ENCODE data around the gene NACAD.

NACAD gene, protein sequence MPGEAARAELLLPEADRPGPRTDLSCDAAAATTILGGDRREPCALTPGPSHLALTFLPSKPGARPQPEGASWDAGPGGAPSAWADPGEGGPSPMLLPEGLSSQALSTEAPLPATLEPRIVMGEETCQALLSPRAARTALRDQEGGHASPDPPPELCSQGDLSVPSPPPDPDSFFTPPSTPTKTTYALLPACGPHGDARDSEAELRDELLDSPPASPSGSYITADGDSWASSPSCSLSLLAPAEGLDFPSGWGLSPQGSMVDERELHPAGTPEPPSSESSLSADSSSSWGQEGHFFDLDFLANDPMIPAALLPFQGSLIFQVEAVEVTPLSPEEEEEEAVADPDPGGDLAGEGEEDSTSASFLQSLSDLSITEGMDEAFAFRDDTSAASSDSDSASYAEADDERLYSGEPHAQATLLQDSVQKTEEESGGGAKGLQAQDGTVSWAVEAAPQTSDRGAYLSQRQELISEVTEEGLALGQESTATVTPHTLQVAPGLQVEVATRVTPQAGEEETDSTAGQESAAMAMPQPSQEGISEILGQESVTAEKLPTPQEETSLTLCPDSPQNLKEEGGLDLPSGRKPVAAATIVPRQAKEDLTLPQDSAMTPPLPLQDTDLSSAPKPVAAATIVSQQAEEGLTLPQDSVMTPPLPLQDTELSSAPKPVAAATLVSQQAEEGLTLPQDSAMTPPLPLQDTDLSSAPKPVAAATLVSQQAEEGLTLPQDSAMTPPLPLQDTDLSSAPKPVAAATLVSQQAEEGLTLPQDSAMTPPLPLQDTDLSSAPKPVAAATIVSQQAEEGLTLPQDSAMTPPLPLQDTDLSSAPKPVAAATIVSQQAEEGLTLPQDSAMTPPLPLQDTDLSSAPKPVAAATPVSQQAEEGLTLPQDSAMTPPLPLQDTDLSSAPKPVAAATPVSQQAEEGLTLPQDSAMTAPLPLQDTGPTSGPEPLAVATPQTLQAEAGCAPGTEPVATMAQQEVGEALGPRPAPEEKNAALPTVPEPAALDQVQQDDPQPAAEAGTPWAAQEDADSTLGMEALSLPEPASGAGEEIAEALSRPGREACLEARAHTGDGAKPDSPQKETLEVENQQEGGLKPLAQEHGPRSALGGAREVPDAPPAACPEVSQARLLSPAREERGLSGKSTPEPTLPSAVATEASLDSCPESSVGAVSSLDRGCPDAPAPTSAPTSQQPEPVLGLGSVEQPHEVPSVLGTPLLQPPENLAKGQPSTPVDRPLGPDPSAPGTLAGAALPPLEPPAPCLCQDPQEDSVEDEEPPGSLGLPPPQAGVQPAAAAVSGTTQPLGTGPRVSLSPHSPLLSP (N-terminal part only)

DNA sequence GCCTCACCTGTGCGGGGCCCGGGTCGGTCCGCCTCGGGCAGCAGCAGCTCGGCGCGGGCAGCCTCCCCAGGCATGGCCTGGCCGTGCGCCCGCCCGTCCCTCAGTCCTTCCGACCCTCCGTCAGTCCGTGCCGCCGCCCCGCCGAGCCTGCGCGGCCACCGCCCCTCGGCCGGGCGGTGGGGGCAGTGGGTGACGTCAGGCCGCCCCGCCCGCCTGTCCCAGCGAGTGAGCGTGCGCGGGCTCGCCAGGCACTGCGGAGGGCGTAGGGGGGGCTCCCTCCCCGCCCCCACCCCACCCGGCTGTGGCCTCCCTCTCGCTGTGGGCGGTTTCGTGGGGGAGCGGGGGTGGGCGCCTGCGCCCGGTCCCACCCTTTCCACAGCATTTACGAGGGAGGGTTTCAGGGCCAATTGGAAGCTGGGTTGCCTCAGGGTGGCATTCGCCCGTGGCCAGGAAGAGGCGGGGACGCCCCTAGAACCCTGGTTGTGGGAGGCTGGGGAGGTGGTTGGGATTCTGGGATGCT is at the start of gene NACAD:
NACAD (minus strand) TSS at position 149 of the 520 bp plus-strand sequence; CDS start at position 74, 75 bp downstream.
- no peak for DNase-seq

DNA sequence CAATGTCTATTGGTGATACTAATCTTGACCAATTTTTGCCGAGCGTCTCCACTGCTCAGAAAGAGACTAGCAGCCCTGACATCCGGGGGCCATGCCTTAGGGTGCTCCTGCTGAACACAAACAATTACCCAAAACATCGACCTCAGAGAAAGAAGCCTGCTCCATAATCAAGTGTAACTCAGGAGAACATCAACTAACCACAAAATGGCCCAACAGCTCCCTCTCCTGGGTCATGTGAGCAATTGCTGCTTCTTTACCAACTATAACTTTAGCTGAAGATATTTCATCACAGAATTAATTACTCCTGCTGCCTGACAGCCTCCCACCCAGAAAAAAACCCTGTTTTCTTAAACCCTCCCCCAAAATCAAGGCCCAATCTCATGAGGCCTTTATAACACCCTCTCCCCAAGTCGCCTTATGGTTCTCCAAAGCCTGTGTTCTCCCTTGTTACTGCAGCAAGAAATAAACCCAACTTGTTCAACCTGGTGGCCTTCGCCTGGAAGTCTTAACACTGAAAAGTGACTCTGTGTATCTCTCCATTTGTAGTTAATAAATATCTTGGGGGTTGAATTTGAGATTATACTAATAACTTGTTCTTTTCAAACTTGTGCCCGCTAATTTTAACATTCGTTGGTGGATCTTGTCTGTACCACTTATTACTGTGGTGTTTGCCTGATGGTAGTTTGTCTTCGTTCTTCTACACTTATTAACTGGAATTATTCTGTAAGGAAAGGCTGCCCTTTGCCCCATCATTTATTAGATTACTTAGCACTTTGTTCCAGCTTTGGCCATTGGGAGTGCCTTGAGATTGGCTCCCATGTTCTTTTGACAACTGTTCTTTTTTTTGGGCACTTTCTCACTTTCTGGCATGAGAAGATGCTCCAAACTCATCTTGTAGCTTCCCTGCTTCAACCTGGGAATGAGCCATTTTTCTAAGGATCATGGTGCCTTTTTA is 47.6 kb upstream of the NACAD start:
- peak; percentile 56 for DNase-seq

DNA sequence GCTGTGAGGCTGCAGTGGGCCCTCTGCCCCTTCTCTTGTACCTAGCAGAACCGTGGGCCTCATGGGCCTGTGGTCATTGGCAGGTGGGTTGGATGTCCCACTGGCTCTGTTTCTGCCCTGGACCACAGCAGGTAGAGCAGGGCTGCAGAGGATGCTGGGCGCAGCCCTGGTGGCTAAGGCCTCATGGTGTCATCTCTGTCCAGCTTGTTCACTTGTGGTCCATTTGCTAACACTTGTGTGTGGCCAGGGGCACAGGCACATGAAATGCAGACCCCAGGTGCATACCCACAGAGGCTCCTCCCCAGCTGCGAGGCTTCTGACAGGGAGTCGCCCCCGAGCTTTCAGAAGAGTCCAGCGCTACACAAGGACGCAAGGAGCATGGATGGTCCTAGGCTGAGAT is 45.1 kb upstream of the NACAD start:
- no peak for DNase-seq

DNA sequence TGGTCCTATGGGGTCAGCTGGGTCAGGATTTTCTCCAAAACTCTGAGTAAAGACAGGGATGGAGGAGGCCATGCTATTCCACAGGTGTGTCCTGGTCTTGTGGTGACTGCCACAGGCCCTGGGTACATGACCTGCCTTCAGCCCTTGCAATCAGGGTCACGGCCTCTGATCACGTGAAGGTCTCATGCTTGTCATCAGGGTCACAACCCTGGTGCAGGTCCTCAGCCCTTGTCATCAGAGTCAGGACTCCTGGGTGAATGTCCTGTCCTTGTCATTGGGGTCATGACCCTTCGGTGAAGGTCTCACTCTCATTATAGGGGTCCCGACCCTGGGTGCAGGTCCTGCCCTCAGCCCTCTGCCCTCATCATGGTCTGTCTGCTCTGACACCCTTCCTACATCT is 44.6 kb upstream of the NACAD start:
- DNase-seq: no peak

DNA sequence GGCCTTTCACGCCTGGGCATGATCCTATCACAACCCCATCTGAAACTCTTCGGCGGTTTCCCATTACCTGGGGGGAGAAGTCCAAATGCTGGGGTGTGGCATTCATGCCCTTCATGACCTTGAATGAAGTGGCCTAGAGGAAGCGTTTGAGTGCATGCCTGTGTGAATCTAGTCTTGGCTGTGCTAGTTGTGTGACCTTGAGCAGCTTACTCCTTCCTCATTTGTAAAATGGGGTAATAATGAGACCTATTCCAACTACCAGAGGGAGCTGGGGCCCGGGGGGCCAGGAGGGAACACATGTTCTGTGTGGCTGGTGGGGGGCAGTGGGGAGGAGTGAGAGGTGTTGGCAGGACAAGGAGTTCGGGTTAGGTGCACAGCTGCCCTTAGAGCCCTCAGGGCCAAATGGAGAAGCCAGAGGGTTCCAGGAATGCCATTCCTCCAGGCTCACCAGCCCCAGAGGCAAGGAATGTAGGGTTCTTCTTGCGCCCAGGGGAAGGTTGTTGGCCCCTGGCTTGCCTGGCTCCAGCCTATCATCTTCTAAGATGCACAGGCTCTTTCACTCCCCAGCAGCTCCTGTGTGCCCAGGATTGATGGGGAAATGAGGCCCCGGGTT is 44.0 kb upstream of the NACAD start:
- DNase-seq: no peak

DNA sequence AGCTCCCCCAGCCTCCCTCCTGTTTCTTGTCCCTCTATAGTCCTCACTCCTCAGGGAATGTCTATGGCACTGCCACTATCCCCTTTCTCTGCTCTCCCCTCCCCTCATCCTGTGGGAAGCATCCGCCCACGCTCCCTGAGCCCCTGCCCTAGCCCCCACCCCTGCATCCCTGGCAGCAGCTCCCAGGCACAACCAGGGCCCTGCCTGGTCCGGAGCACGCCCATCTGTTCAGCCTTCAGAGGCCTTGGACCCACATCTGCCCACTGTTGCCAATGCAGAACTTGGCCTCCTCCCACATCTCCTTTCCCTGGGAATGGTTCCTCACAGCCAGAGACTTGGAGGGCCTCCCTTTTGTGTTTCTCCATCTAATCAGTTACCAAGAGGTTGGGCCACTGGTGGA is 43.1 kb upstream of the NACAD start:
- no peak for DNase-seq

DNA sequence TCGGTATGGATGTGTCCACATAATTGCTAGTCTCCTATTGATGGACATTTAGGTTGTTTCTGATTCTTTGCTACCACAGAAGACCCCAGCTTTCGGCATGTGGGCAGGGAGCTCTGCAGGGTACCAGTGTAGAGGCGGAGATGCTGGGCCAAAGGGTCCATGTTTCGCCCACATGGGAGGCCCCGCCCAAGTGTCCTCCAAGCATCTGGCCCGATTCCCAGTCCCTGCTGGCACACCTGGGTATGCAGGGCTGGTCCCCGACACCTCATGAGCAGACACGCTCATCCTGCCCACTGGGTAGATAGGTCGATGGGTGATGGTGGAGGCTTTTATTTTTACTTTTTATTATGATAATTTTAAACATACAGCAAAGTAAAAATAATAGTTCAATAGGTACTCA is 42.1 kb upstream of the NACAD start:
- no peak for DNase-seq

DNA sequence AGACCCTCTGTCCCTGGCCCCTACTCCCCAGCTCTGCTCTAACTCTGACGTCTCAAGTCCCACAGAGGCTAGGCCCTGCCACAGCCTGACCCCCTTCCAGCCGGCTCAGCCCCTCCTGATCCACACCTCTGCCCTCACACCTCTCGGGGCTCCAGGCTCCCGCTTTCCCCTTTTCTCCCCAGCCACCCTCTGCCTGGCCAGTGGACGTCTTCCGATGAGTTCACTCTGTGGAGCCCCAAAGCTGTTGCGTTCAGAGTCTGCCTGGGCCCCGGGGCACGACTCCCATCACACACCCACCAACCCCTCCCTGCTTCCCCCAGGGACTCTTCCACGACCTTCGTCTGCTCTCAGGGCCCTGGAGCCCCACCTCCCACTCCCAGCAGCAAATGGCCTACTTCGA is 41.1 kb upstream of the NACAD start:
- no peak for DNase-seq

DNA sequence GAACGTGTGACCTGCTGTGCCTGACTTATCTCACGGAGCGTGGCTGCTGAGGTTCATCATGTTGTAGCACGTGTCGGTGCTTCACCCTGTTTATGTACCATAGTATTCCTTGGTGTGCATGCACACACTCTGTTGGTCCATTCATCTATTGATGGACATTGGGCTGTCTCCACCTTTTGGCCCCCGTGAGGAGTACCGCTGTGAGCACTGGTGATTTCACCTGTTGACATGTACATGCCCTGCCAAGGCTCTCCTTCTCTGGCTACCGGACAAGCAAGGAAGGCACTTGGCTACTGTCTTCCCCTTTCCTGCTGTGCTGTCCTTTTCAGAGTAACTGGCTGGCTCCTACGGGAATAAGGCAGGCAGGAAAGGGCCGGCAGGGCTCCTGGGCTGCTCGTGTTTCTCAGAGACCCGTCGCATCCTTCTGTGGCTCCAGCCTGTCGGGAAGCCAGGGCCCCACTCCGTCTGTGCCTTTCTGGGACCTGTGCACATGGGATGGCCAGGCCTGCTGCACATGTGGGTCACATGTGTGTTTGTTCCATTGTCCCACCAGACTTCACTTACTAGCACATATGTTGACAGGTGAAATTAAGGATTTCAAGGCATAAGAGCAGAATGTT is 40.5 kb upstream of the NACAD start:
- no peak for DNase-seq

DNA sequence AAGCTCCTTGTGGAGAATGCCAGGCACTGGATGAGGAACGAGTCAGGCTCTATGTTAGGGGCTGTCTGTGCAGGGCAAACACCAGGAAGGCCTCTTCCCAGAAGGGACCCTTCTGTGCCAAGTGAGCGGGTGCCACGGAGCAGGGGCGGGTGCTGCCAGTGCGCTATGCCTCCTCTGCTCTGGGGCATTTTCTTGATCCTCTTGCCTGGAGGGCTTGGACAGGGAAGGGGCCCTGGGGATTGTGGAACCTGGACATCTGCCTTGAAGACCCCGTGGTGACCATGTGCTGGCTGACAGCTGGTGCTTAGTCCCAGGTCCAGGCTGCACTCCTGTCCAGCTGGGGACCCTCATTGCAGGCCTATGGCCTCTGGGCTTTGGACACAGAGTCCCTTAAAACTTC is 38.2 kb upstream of the NACAD start:
- no peak for DNase-seq

DNA sequence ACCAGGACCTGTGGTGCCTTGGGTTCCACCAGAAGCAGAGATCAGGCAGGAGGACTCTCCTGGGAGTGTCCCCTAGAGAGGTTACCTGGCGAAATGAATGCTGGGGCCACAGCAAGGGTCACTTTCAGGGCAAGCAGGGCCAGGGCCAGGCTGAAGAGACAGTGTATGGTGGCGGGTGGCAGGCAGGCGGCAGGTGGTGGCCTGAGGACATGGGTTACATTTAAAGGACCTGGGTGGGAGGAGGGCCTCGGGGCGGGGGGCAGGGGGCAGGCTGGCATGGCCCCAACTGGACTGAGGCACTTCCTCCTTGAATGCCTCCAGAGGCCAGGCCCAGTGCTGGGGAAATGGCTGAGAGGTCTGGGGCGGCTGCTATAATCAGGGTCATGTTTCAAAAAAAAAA is 37.4 kb upstream of the NACAD start:
- DNase-seq: no peak

DNA sequence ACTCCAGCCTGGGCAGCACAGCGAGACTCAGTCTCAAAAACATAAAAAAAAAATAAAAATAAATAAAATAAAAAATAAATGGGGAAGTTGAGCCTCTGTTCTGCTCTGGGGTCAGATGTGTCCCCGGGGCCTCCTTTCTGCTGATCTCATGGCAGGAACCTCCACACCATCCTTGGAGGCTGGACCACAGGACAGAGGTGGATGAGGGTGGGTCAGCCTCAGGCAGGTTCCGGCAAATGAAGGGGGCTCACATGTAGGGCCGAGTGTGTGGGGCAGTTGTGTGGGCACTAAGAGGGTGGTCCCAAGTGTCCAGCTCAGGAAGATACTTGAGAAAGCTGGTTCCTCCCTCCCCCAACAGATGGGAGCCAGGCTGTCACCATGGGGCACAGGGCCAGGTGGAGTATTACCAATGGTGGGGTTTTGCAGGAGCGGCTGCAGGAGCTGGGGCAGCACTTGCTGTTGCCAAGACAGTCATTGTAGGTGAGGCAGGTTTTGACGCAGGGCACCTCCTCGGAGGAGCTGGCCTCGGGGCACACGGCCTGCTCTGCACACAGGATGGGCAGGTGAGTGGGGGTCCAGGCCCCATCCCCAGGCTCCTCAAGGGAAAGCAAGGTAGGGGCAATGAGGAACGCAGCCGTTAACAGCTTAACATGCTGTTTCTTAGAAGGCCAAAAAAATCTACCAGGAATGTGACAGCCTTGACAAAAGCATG is 36.6 kb upstream of the NACAD start:
- no peak for DNase-seq

DNA sequence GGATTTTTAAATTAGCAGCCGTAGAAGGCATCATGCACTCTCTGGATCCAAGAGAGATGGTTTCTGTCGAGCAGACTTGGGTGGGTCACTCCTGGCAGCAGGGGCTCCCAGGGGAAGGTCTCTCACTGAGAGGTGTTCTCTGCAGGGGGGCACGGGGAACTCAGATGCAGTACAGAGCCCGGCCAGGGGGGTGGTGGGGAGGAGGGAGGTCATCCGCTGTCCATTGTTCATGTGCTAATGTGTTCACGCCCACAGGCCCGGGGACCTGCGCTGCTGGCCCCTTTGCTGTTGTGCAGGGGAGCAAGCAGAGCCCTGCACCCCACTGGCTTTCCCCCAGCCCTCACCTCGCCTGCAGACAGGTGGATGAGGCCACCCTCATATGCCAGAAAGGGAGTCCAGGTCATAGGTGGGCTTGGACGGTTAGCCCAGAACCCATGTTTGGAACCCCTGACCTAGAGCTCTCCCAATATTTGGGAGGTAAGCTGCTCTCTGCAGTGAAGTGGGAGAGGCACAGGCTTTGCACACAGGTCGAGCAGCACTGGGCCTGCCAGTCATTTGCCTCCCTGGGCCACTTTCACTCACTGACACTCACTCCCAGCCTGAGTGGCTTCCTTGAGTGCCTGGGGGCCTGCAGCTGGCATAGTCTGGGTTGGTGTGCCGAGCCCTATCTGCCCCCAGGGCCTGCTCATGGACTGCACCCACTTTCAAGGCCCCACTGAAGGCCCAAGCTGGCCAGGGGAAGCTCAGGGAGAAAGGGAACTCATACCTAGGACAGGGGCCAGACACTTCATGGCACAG is 35.3 kb upstream of the NACAD start:
- DNase-seq: no peak

DNA sequence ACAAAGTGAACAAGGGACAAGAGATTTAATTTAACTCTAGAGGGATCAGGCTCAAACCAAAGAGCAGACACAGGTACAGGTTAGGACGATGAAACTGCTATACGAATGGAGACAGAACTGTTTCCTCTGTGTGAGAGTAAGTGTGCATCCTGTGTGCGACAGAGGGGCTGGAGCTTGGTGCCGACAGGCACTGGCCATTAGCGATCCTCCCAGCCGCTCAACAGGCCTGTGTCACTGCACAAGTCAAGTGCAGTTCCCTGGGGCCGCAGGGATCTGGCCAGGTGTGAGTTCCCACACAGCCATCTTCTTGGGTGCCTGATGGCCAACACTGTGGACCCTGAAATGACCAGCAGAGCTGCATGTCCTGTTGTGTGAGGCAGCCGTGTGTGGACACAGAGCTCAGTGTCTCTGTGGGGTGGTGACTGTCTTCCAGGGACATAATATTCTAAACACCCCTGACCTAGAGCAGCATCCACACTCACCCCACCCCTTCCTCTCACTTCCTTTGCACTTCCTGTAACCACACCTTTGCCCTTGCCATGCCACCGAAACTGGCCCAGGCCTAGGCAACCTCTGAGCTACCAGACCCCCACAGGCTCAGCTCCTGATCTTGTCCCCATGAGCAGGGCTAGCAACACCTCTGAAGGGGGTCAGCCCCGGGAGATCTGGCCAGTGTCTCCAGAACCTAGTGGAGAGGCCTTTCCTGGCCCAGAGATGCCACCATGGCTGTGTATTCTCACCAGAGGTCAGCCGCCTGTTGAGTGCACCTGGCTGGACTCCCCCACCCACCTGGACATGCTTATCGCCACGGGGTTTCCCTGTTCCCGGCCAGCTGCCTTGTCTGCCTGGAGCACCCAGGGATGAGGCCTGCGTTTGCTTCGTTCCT is 34.4 kb upstream of the NACAD start:
- no peak for DNase-seq

DNA sequence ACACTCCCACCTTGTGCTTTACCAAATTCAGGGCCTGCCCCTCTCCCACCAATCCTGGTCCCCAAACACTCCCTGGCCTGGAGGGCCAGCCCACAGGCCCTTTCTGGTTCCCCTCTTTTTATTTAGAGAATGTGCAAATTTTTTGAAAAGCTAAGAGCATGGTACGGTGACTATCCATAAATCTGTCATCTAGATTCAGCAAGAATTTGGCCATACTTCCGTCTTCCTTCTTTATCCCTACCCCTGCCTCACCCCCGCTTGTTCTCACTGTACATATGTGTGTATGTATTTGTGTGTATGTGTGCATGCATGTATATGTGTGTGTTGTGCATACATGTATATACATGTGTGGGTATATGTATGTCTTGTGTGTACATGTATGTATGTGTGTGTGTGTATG is 30.8 kb upstream of the NACAD start:
- no peak for DNase-seq

DNA sequence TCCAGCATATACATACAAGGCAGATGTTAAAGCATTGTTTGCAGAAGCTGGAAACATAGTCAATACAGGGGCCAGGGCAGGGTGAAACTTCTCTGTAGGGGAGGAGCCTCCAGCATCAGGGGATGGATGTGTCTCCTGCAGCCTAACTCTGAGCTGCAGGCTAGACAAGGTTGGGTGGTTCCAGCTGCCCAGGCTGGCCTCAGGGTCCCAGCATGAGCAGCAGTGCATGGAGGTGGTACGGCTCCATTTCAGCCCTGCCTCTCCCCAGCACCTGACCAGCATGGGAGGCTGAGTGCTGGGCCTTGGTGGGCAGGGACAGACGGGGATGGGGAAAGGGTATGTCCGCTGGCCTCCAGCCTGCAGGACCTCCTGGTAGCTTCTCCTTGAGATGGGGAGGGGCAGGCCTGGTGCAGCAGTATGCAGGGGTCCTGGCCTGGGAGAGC is 30.1 kb upstream of the NACAD start:
- no peak for DNase-seq

DNA sequence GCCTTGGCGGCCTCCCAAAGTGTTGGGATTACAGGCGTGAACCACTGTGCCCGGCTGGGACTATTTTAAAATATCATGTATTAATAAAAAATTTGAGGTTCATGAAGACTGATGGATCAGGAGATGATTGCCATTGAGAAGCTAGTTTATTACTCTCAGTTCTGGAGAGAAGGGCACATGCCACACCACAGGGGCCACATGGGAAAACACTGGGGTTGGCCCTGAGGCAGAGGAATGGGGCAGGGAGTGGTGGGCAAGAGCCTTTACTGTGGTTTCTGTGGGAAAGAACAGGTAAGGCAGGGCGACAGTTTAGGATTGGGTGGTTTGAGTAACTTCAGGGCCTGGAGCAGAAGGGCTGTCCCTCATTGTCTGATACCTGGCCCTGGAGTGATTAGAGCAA is 29.5 kb upstream of the NACAD start:
- DNase-seq: no peak

DNA sequence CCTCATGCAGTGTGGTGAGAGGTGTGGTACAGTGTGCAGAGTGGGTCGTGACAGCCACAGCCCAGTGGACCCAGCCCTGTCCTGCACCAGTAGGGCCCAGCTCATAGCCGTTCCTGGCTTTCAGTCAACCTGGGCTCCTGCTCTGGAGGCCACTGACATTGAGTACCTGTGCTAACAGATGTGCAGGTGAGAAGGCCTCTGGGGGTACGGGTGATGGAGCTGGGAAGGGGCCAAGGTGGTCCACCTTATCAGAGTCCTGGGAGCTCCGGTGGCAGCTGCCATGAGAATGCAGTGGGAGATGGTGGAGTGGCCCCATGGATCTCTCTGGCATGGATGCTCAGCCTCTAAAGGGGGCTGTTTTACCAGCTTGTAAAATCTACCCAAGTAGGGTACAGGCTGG is 28.8 kb upstream of the NACAD start:
- DNase-seq: no peak
